GM15510 (cell line): ENCODE data around the gene GINS2.

Experiments used
- POLR2A ChIP-seq: IDR thresholded peaks from 3 replicates; pipeline ENCODE4 v1.6.1; 2011; ENCODE audit warnings: borderline replicate concordance; ENCODE audit not compliant: insufficient read length; ENCODE audit errors: extremely low read depth

GINS2 gene

GRCh38 chr16:85685251-85685650 lies 3.5 kb downstream of the GINS2 start:
- TF ChIP-seq POLR2A = no peak

- TF ChIP-seq POLR2A = no peak
These were observed 5.4 kb downstream of the GINS2 start for GRCh38 chr16:85683363-85683762.

- TF ChIP-seq POLR2A = no peak
These were observed 6.2 kb downstream of the GINS2 start for GRCh38 chr16:85682516-85682915.

GRCh38 chr16:85681255-85681654 lies 7.5 kb downstream of the GINS2 start:
- no peak for TF ChIP-seq POLR2A

GRCh38 chr16:85680352-85680944 lies 8.3 kb downstream of the GINS2 start:
- no peak for TF ChIP-seq POLR2A

GRCh38 chr16:85679870-85680269 lies 8.9 kb downstream of the GINS2 start:
- no peak for TF ChIP-seq POLR2A

- TF ChIP-seq POLR2A = no peak
These were observed 9.9 kb downstream of the GINS2 start for GRCh38 chr16:85678821-85679220.

GRCh38 chr16:85678016-85678415 lies 10.7 kb downstream of the GINS2 start:
- no peak for TF ChIP-seq POLR2A

GRCh38 chr16:85677383-85677967 lies 11.3 kb downstream of the GINS2 start:
- TF ChIP-seq POLR2A = no peak

- no peak for TF ChIP-seq POLR2A
These were observed 12.3 kb downstream of the GINS2 start for GRCh38 chr16:85676466-85676865.

- TF ChIP-seq POLR2A = no peak
These were observed 13.4 kb downstream of the GINS2 start for GRCh38 chr16:85675251-85675874.

GRCh38 chr16:85674828-85675227 lies 13.9 kb downstream of the GINS2 start:
- no peak for TF ChIP-seq POLR2A

GRCh38 chr16:85674418-85674755 lies 14.4 kb downstream of the GINS2 start:
- TF ChIP-seq POLR2A = no peak

GRCh38 chr16:85673529-85674417 lies 15.0 kb downstream of the GINS2 start:
- TF ChIP-seq POLR2A = no peak

- TF ChIP-seq POLR2A = no peak
These were observed 17.9 kb downstream of the GINS2 start for GRCh38 chr16:85670840-85671239.
